Cardiac fibroblast (primary cell): ENCODE results near the gene PTPRJ.

Source experiments
- DNase-seq, 2 donors: peaks; one replicate each; pipeline versions ENCODE4 v3.0.0 to v3.0.0-alpha.2; 2010; ENCODE audit warnings: low read depth in 2 of 2
- H3K4me3 ChIP-seq, 2 donors: replicated peaks in 1 of 2; 1 replicate in 1 of 2; 2 replicates in 1 of 2; pipeline ENCODE4 v1.5.1; 2011; ENCODE audit warnings: low read depth in 2 of 2, low read length in 2 of 2, mild to moderate bottlenecking in 2 of 2, moderate library complexity in 1 of 2
- TF ChIP-seq, protein P1 (sequence below): IDR thresholded peaks from one replicate; pipeline ENCODE4 v1.5.1; 2011; ENCODE audit warnings: low read depth, mild to moderate bottlenecking, low read length, inconsistent platforms

PTPRJ gene

GRCh38 chr11:48085688-48086087 is 105.3 kb downstream of the PTPRJ start:
- TF ChIP-seq, protein P1, sequence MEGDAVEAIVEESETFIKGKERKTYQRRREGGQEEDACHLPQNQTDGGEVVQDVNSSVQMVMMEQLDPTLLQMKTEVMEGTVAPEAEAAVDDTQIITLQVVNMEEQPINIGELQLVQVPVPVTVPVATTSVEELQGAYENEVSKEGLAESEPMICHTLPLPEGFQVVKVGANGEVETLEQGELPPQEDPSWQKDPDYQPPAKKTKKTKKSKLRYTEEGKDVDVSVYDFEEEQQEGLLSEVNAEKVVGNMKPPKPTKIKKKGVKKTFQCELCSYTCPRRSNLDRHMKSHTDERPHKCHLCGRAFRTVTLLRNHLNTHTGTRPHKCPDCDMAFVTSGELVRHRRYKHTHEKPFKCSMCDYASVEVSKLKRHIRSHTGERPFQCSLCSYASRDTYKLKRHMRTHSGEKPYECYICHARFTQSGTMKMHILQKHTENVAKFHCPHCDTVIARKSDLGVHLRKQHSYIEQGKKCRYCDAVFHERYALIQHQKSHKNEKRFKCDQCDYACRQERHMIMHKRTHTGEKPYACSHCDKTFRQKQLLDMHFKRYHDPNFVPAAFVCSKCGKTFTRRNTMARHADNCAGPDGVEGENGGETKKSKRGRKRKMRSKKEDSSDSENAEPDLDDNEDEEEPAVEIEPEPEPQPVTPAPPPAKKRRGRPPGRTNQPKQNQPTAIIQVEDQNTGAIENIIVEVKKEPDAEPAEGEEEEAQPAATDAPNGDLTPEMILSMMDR, result no peak
- no peak overlapping the region for H3K4me3 ChIP-seq
- no peak for DNase-seq

DNA sequence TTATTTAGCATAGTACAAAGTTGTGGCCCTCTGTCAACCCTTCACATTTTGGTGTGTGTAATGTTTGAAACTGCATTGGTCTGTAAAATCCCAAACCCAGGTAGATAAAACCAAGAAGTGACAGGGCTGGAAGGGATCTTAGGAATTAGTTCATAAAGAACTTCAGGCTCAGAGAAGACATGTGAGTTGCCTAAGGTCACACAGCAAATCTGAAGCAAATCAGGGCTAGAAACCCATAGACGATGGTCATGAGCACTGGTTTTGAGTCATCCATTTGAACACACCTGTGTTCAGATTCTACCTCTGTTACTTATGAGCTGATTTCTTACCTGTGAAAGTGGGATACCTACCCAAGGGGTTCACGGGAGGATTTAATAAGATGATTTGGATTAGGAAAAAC is 107.1 kb downstream of the PTPRJ start:
- DNase-seq, result no peak
- no peak overlapping the region for H3K4me3 ChIP-seq
- TF ChIP-seq, protein P1, result no peak

DNA sequence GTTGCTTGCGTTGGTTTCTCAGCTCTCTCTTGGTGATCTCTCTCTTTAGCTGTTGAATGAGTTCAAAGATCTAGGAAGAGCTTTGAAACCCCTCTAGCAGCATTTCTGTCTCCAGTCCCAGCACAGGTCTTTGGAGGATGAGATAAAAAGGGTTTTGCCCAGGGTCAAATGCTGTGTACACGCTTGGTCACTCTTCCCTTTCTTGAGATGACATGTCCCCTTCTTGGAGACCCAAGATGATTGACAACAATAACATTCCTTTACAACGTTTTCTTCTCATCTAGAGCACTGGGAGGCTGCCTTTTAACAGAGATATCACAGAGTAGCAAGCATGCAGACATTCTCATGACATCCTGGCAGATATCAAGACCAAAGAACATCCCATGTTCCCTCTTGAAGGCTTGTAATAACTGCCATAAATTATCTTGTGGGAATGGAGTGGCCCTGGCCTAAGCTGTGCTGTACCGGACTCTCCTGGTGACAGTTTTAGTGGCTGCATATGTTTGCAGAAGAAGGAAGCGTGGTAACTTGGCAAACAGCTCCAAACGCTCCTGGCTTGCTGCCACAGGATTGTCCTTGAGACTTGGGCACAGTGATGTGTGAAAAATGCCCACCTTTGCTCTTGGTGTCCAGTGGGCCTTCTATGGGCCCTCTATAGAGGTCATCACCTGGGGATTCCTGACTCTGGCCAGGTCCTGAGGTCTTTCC is 107.8 kb downstream of the PTPRJ start:
- TF ChIP-seq, protein P1, result no peak
- DNase-seq, result no peak
- no peak overlapping the region for H3K4me3 ChIP-seq

DNA sequence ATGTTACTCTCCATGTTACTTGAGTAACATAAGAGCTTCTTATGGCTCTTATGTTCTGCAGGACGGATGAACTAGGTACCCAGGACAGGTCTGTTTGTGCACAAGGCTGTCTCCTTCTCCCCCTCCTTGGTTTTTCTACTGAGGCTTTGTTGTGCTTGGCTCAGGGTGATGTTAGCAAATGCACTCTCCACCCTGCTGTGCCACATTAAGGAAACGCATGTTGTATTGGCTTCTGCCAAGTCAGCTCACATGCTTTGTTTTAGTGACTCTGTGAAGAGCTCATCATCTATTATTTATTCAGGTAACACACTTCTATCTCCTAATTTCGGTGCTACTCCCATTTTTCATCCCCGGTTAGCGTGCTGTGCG is 108.3 kb downstream of the PTPRJ start:
- DNase-seq, result no peak

GRCh38 chr11:48090174-48090573 is 109.8 kb downstream of the PTPRJ start:
- no peak for DNase-seq
- H3K4me3 ChIP-seq, result no peak overlapping the region
- TF ChIP-seq, protein P1, result no peak

More for the DNA sequence above, 108.3 kb downstream of the PTPRJ start:
- TF ChIP-seq, protein P1, result no peak
- no peak overlapping the region for H3K4me3 ChIP-seq

- DNase-seq, result no peak
- TF ChIP-seq, protein P1, result no peak
- H3K4me3 ChIP-seq, result no peak overlapping the region
Observed at GRCh38 chr11:48091426-48092102, 111.2 kb downstream of the PTPRJ start.
